PC-9 (cell line): ENCODE measurements around the gene FOXP1. TPM values are rescaled to one million over a fixed set of nuclear protein-coding genes. Genes with fewer than 3 reads are reported as not detected.

Experiments
- BruUV-seq: library from RNA; stranded (reverse); fragments of 400-500 nt; replicated peaks from 2 replicates; lab custom pipeline; 2021; lab: Mats Ljungman, UMichigan
- CTCF ChIA-PET: fragments of 300-600 bp; sonication (Branson Sonifier 250); formaldehyde crosslinking; loops from one replicate; lab custom pipeline; 2022; ENCODE audit warnings: antibody characterized with exemption; lab: Charles Lee
- POLR2A ChIA-PET: fragments of 300-600 bp; sonication (Branson Sonifier 250); formaldehyde crosslinking; loops from one replicate; lab custom pipeline; 2022; ENCODE audit warnings: antibody characterized with exemption; ENCODE audit not compliant: unreplicated experiment; lab: Charles Lee
- DNase-seq, 2 experiments: peaks; one replicate each; pipeline versions ENCODE4 v3.0.0 to v3.0.0-alpha.2; 2015 to 2022; ENCODE audit warnings: mixed read lengths in 1 of 2
- H2AFZ ChIP-seq: fragments of 200-600 bp; sonication (generic); 2 replicates; pipeline ENCODE4 v1.8.1; 2017; ENCODE audit warnings: antibody characterized with exemption
- H3F3A ChIP-seq: fragments of 200-600 bp; sonication (generic); 2 replicates; pipeline ENCODE4 v1.8.1; 2017; ENCODE audit warnings: antibody characterized with exemption, mild to moderate bottlenecking, low read depth; ENCODE audit not compliant: insufficient read depth
- H3K27ac ChIP-seq: fragments of 200-600 bp; sonication (generic); 2 replicates; pipeline ENCODE4 v1.6.1; 2016; ENCODE audit warnings: mixed run types
- H3K27me3 ChIP-seq: fragments of 200-600 bp; sonication (generic); 2 replicates; pipeline ENCODE4 v1.6.1; 2016; ENCODE audit warnings: low read depth, mixed run types; ENCODE audit not compliant: insufficient read depth
- H3K36me3 ChIP-seq: fragments of 200-600 bp; sonication (generic); 2 replicates; pipeline ENCODE4 v1.6.1; 2016; ENCODE audit warnings: low read depth, mixed run types
- H3K4me1 ChIP-seq: fragments of 200-600 bp; sonication (generic); replicated peaks from 2 replicates; pipeline ENCODE4 v1.6.1; 2016; ENCODE audit warnings: mixed run types; ENCODE audit not compliant: insufficient read depth
- H3K4me2 ChIP-seq: fragments of 200-600 bp; sonication (generic); 2 replicates; pipeline ENCODE4 v1.6.1; 2017; ENCODE audit warnings: mixed run types
- H3K4me3 ChIP-seq: fragments of 200-600 bp; sonication (generic); 2 replicates; pipeline ENCODE4 v1.6.1; 2016; ENCODE audit warnings: mixed run types
- H3K79me2 ChIP-seq: fragments of 200-600 bp; sonication (generic); 2 replicates; pipeline ENCODE4 v1.6.1; 2017; ENCODE audit warnings: low read depth, mixed run types
- H3K9me2 ChIP-seq: fragments of 200-600 bp; sonication (generic); 2 replicates; pipeline ENCODE4 v1.8.1; 2017; ENCODE audit warnings: mild to moderate bottlenecking; ENCODE audit not compliant: insufficient read depth
- H3K9me3 ChIP-seq: fragments of 200-600 bp; sonication (generic); 2 replicates; pipeline ENCODE4 v1.8.1; 2016; ENCODE audit warnings: low read depth; ENCODE audit not compliant: insufficient read depth
- H4K20me1 ChIP-seq: fragments of 200-600 bp; sonication (generic); 2 replicates; pipeline ENCODE4 v1.8.1; 2017; ENCODE audit not compliant: insufficient read depth
- CTCF ChIP-seq: fragments of 200-600 bp; sonication (generic); conservative IDR thresholded peaks from 2 replicates; pipeline ENCODE4 v1.6.1; 2017; ENCODE audit warnings: mixed run types, antibody characterized with exemption, mild to moderate bottlenecking, moderate library complexity
- EZH2 ChIP-seq: fragments of 200-600 bp; sonication (generic); IDR thresholded peaks from 2 replicates; pipeline ENCODE4 v1.8.0; 2017; ENCODE audit warnings: antibody characterized with exemption, low read depth
- intact Hi-C: fragments of 100-400 bp; cut with micrococcal nuclease; formaldehyde crosslinking; loops from one replicate; pipeline ENCODE4 v1.10.0; 2022; ENCODE audit not compliant: unreplicated experiment
- total RNA-seq: library from RNA; stranded (reverse); gene quantifications from 2 replicates; pipeline ENCODE4 v1.2.3, GENCODE V29; 2021

Gene FOXP1
- total RNA-seq, 1 experiment from 2014 or later = 33.3 TPM

- TF ChIP-seq CTCF (no peak), EZH2 (no peak)
- no peak overlapping the region for H2AFZ ChIP-seq
- H3K9me2 ChIP-seq = no peaks in the 10 kb centered on the region
- H3K4me1 ChIP-seq = no peaks in the 10 kb centered on the region
- H3F3A ChIP-seq = no peaks in the 10 kb centered on the region
- no peak for DNase-seq
- H4K20me1 ChIP-seq = no peaks in the 10 kb centered on the region
- H3K36me3 ChIP-seq = no peaks in the 10 kb centered on the region
- no peak overlapping the region for H3K4me3 ChIP-seq
- no peak overlapping the region for H3K27ac ChIP-seq
- H3K27me3 ChIP-seq = no peaks in the 10 kb centered on the region
- CTCF ChIA-PET = no interaction called here
- no peaks in the 10 kb centered on the region for H3K9me3 ChIP-seq
- intact Hi-C loops = no loop called here
- BruUV-seq = no TSS peak
- H3K4me2 ChIP-seq = no peak overlapping the region
- POLR2A ChIA-PET = no interaction called here
- no peaks in the 10 kb centered on the region for H3K79me2 ChIP-seq
Observed at GRCh38 chr3:71599416-71599815, 15.9 kb upstream of the FOXP1 start.

- BruUV-seq = no TSS peak
- H3K79me2 ChIP-seq = no peaks in the 10 kb centered on the region
- CTCF ChIA-PET = no interaction called here
- H3K4me3 ChIP-seq = no peak overlapping the region
- intact Hi-C loops = no loop called here
- POLR2A ChIA-PET = no interaction called here
- H3K9me3 ChIP-seq = no peaks in the 10 kb centered on the region
- TF ChIP-seq CTCF (no peak), EZH2 (no peak)
- no peak overlapping the region for H2AFZ ChIP-seq
- H3K27me3 ChIP-seq = no peaks in the 10 kb centered on the region
- H3F3A ChIP-seq = no peaks in the 10 kb centered on the region
- no peaks in the 10 kb centered on the region for H4K20me1 ChIP-seq
- H3K9me2 ChIP-seq = no peaks in the 10 kb centered on the region
- H3K27ac ChIP-seq = no peak overlapping the region
- no peaks in the 10 kb centered on the region for H3K4me1 ChIP-seq
- no peak overlapping the region for H3K4me2 ChIP-seq
- no peak for DNase-seq
- no peaks in the 10 kb centered on the region for H3K36me3 ChIP-seq
Observed at GRCh38 chr3:71598292-71598691, 14.8 kb upstream of the FOXP1 start.

- H3K36me3 ChIP-seq = no peaks in the 10 kb centered on the region
- no peak for DNase-seq
- no peak overlapping the region for H2AFZ ChIP-seq
- ChIA-PET POLR2A (no interaction called here), CTCF (no interaction called here)
- intact Hi-C loops = no loop called here
- no peak overlapping the region for H3K4me2 ChIP-seq
- TF ChIP-seq EZH2 (no peak), CTCF (no peak)
- H3K4me1 ChIP-seq = no peaks in the 10 kb centered on the region
- H3K79me2 ChIP-seq = no peaks in the 10 kb centered on the region
- no peaks in the 10 kb centered on the region for H3K27me3 ChIP-seq
- H4K20me1 ChIP-seq = no peaks in the 10 kb centered on the region
- BruUV-seq = no TSS peak
- H3K9me3 ChIP-seq = no peaks in the 10 kb centered on the region
- no peak overlapping the region for H3K27ac ChIP-seq
- H3K4me3 ChIP-seq = no peak overlapping the region
- H3F3A ChIP-seq = no peaks in the 10 kb centered on the region
- no peaks in the 10 kb centered on the region for H3K9me2 ChIP-seq
Observed at GRCh38 chr3:71597286-71597685, 13.8 kb upstream of the FOXP1 start.
